ENCODE data around the gene NCAPH2. TPM values are rescaled to one million over a fixed set of nuclear protein-coding genes. Genes with fewer than 3 reads are reported as not detected.

NCAPH2 gene
- total and polyA plus RNA-seq, 8 donors = 41.6 to 52.9 (median 45.1) TPM

DNA sequence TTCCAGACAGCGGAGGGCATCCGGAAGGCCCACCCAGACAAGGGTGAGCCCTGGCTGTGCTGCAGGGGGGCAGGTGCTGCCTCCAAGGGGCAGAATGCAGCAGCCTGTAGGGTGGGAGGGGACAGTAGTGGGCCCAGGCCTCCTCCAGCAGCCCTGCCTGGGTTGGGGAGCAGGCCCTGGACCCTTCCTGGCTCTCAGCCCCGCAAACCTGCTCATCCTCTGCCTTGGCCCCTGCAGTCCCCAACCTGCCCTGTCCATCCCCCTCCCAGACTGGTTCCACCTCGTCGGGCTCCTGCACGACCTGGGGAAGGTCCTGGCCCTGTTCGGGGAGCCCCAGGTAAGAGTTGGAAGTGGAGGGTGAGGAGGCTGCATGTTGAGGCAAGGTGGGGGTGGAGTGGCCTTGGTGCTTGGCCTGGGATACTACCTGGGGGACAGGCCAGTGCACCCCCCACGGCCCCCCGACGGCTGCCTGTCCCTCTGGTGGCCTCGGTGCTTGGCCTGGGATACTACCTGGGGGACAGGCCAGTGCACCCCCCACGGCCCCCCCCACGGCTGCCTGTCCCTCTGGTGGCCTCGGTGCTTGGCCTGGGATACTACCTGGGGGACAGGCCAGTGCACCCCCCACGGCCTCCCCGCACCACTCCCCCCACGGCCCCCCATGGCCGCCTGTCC is 19.9 kb upstream of the NCAPH2 start:
- no peak for ATAC-seq
- no peak overlapping the region for H3K4me3 ChIP-seq
- intact Hi-C loops (cut with DNase I) = no loop called here

GRCh38 chr22:50488886-50489285 is 19.1 kb upstream of the NCAPH2 start:
- Histone ChIP-seq H3K27me3 (peaks cover 0 to 50% of the 10 kb centered on the region in 2 donors), H3K4me3 (no peak overlapping the region), H3K9me3 (no peaks in the 10 kb centered on the region), H3K27ac (no peak overlapping the region), H3K36me3 (no peaks in the 10 kb centered on the region), H3K4me1 (no peaks in the 10 kb centered on the region)
- TF ChIP-seq CTCF (IDR thresholded peaks at IDR 0.05) = no peak
- DNase-seq = no peak
- ATAC-seq = no peak
- intact Hi-C loops (cut with DNase I) = no loop called here

More for the DNA sequence above, 19.9 kb upstream of the NCAPH2 start:
- Histone ChIP-seq H3K27ac (no peak overlapping the region), H3K4me1 (no peaks in the 10 kb centered on the region), H3K36me3 (no peaks in the 10 kb centered on the region), H3K27me3 (peaks cover 0 to 58% of the 10 kb centered on the region in 2 donors), H3K9me3 (no peaks in the 10 kb centered on the region)
- DNase-seq = no peak
- no peak for TF ChIP-seq CTCF (IDR thresholded peaks at IDR 0.05)

DNA sequence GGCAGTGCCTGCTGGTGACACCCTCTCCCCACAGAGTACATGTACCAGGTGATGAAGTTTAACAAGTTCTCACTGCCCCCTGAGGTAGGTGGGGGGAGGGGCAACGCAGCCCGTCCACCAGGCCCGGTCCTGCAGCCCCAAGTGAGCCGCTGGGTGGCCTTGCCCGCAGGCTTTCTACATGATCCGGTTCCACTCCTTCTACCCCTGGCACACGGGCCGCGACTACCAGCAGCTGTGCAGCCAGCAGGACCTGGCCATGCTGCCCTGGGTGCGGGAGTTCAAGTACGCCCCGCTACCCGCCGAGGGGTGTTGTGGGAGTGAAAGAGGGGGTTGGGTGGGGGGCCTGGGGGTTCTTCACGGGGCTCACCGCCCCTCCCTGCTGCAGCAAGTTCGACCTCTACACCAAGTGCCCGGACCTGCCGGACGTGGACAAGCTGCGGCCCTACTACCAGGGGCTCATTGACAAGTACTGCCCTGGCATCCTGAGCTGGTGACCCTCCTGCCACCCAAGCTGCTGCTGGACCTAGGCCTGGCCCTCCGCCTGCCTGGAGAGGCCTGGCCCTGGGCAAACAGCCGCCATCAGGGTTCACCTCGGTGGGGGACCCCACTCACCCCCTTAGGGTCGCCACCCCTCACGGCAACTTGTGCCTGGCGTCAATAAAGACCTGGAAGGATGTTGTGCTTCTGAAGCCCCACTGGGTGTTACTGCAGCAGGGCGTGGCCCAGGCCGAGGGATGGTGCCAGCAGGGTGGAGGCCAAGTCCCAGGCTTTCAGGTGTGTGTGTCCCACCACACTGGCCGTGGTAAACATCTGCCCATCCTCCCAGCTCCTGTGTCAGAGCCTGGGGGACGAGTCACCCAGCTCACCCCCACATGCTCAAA is 18.4 kb upstream of the NCAPH2 start:
- intact Hi-C loops (cut with DNase I) = no loop called here
- no peak overlapping the region for H3K4me3 ChIP-seq
- peak in 1 of 4 donors; percentile 67 for DNase-seq

GRCh38 chr22:50490531-50491308 is 17.3 kb upstream of the NCAPH2 start:
- no peak for TF ChIP-seq CTCF (IDR thresholded peaks at IDR 0.05)
- DNase-seq = no peak
- Histone ChIP-seq H3K27ac (no peak overlapping the region), H3K36me3 (no peaks in the 10 kb centered on the region), H3K27me3 (peaks cover 0 to 33% of the 10 kb centered on the region in 2 donors), H3K9me3 (no peaks in the 10 kb centered on the region), H3K4me1 (no peaks in the 10 kb centered on the region), H3K4me3 (no peak overlapping the region)
- intact Hi-C loops (cut with DNase I) = no loop called here
- peak; percentile 46 for ATAC-seq

More for the DNA sequence above, 18.4 kb upstream of the NCAPH2 start:
- Histone ChIP-seq H3K36me3 (no peaks in the 10 kb centered on the region), H3K9me3 (no peaks in the 10 kb centered on the region), H3K4me1 (no peaks in the 10 kb centered on the region), H3K27ac (no peak overlapping the region), H3K27me3 (peaks cover 0 to 43% of the 10 kb centered on the region in 2 donors)
- TF ChIP-seq CTCF (IDR thresholded peaks at IDR 0.05) = no peak
- no peak for ATAC-seq

Measured in left lung (tissue), 10 donors.